ENCODE data around the gene HRAS. TPM values are rescaled to one million over a fixed set of nuclear protein-coding genes. Genes with fewer than 3 reads are reported as not detected.

HRAS gene
- total RNA-seq, 1 experiment from 2014 or later = 65.8 TPM

- DNase-seq (ENCODE audit: low read depth) = no peak
Observed at GRCh38 chr11:512761-513595, 22.4 kb downstream of the HRAS start.

GRCh38 chr11:508956-509355 lies 26.4 kb downstream of the HRAS start:
- DNase-seq (ENCODE audit: low read depth) = no peak

GRCh38 chr11:507727-508515 lies 27.5 kb downstream of the HRAS start:
- peak; percentile 9 for DNase-seq (ENCODE audit: low read depth)

- DNase-seq (ENCODE audit: low read depth) = peak; percentile 86
Observed at GRCh38 chr11:506995-507726, 28.2 kb downstream of the HRAS start, which contains the start of gene RNH1. Gene RNH1, minus strand, starts transcription at chr11:507242. Its CDS starts 5,080 bp downstream, at chr11:502162.

- peak; percentile 94 for DNase-seq (ENCODE audit: low read depth)
Observed at GRCh38 chr11:506238-506994, 29.0 kb downstream of the HRAS start.

GRCh38 chr11:504994-505344 lies 30.4 kb downstream of the HRAS start:
- no peak for DNase-seq (ENCODE audit: low read depth)

- no peak for DNase-seq (ENCODE audit: low read depth)
Observed at GRCh38 chr11:504053-504993, 31.1 kb downstream of the HRAS start.

GRCh38 chr11:503179-503981 lies 32.0 kb downstream of the HRAS start:
- DNase-seq (ENCODE audit: low read depth) = peak; percentile 6

GRCh38 chr11:502288-503178 lies 32.8 kb downstream of the HRAS start:
- DNase-seq (ENCODE audit: low read depth) = no peak

GRCh38 chr11:501683-502287 lies 33.6 kb downstream of the HRAS start:
- DNase-seq (ENCODE audit: low read depth) = no peak

GRCh38 chr11:501001-501682 lies 34.2 kb downstream of the HRAS start:
- DNase-seq (ENCODE audit: low read depth) = no peak

GRCh38 chr11:499201-500076 lies 35.9 kb downstream of the HRAS start:
- DNase-seq (ENCODE audit: low read depth) = no peak

- no peak for DNase-seq (ENCODE audit: low read depth)
Observed at GRCh38 chr11:498297-499181, 36.8 kb downstream of the HRAS start.

- DNase-seq (ENCODE audit: low read depth) = no peak
Observed at GRCh38 chr11:497565-498296, 37.6 kb downstream of the HRAS start.

All from RPMI7951 (cell line).